ENCODE results near the gene NT5DC3. TPM values are rescaled to one million over a fixed set of nuclear protein-coding genes. Genes with fewer than 3 reads are reported as not detected.

The NT5DC3 gene
- total RNA-seq, 4 donors from 2014 or later = 4.1 to 10.2 (median 7.0) TPM

DNA sequence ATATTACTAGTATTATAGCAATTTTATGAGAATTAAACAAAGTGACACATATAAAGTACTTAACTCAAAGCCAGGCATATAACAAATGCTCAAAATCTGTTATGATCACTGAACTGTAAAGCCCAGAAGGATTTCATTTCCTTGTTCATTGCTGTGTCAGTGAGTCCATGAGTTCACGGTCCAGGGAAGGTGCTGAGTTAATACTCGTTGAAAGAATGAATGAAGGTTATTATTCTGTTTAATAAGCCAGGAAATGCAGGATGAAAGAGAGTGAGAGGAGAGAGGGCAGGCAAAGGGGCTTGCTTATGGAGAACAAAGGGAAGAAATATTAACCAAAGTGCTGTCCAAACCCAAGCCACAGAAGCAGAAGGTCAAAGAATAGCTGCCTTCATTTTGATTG is 40.2 kb upstream of the NT5DC3 start:
- DNase-seq (ENCODE audit: low spot score) = no peak
- no peak for ATAC-seq (ENCODE audit: low FRiP score)
- TF ChIP-seq CTCF (IDR thresholded peaks at IDR 0.05) = no peak

DNA sequence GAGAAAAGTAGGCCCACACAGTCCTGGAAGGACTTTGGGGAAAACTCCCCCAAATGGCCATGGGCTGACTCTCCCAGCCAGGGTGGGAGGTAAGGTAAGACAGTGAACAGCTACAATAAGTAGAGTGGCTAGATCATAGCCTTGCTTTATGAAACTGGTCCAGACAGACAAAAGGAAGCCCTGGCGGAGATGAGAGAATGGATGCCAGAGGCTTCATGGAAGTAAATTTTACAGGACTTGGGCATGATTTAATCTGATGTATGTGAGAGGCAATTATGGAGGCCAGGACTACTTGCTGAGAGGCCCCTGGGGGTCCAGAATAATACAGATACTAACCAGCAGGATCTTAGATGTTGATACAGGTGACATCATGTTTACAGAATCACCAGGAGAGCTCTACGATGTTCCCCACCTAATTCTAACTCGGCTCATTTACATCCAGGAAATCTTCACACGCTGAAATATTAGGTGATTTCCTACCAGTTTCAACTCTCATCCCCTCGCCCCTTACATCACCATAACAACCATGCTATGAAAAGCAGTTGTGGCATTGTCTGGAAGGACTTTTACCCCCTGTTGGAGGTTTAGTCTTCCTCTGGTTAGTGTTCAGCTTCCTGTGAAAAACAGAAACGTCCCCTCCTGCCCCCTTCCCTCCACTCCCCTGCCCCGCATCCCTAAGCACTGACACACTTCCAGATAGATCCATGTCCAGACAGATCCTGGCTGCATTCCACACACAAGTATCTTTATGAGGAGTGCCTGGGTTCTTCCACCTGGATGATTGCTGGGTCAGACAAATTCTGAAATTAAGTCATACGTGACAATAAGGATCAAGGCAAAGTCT is 39.5 kb upstream of the NT5DC3 start:
- no peak for TF ChIP-seq CTCF (IDR thresholded peaks at IDR 0.05)
- DNase-seq (ENCODE audit: low spot score) = no peak
- no peak for ATAC-seq (ENCODE audit: low FRiP score)

GRCh38 chr12:103879878-103880277 is 38.8 kb upstream of the NT5DC3 start:
- DNase-seq (ENCODE audit: low spot score) = no peak
- no peak for ATAC-seq (ENCODE audit: low FRiP score)
- no peak for TF ChIP-seq CTCF (IDR thresholded peaks at IDR 0.05)

DNA sequence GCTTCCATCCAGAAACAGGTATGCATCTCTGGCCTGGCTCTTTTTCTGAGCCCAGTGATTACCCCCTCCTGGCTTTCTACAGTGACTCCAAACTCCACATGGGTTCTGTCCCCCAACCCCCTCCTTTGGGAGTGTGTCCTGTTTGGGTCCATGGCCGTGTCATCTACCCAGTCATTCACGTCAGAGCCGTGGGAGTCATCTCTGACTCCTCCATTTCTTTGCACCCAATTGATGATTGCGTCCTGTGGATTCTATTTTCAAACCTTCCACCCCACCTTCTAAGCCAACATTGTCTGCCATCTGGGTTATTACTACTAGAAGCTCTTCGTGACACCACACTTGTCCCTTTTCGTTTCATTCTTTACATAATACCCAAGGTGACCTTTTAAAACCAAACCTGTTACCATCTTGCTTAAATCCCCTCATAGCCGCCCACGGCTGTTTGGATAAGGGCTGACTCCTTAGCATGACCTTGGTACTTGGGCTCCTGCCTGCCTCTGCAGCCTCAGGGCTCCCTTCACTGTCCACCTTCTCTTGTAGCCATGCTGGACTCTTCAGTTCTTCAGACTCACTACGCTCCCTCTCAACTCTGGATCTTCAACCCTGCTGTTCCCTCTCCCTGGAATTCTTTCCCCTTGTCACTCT is 38.1 kb upstream of the NT5DC3 start:
- TF ChIP-seq CTCF (IDR thresholded peaks at IDR 0.05) = no peak
- no peak for DNase-seq (ENCODE audit: low spot score)
- ATAC-seq (ENCODE audit: low FRiP score) = no peak

- DNase-seq (ENCODE audit: low spot score) = no peak
Measured at GRCh38 chr12:103877934-103878510, 37.0 kb upstream of the NT5DC3 start.

DNA sequence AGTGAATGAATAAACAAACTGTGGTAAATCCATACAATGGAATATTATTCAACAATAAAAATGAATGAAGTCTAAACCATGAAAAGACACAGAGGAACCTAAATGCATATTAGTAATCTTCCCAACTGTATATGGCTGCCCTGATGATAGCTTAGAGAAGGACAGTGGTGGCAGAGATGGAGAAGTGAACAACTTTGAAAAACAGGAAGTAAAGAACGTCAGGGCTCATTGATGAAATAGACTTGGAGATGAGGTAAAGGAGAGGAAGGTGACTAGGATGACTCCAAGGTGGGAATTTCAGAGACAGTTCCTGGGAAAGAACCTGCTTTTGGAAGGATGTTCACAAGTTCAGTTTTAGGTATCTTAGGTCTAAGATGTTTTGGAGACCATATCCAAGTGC is 36.3 kb upstream of the NT5DC3 start:
- no peak for TF ChIP-seq CTCF (IDR thresholded peaks at IDR 0.05)
- ATAC-seq (ENCODE audit: low FRiP score) (no peak), DNase-seq (ENCODE audit: low spot score) (no peak)

More at GRCh38 chr12:103877934-103878510, 37.0 kb upstream of the NT5DC3 start:
- TF ChIP-seq CTCF (IDR thresholded peaks at IDR 0.05) = peak in 1 of 3 donors; percentile 24
- ATAC-seq (ENCODE audit: low FRiP score) = no peak

Measured in omental fat pad (tissue), 4 donors.